HepG2 (cell line): ENCODE data around the gene SYT8. TPM values are rescaled to one million over a fixed set of nuclear protein-coding genes. Genes with fewer than 3 reads are reported as not detected.

Source experiments
- ARID5B ChIP-seq: IDR thresholded peaks from 2 replicates; pipeline ENCODE4 v1.4.0; 2020; ENCODE audit warnings: mild to moderate bottlenecking, missing genetic modification reagents
- ATF7-NPFF ChIP-seq: sonication (generic); formaldehyde crosslinking; IDR thresholded peaks from 2 replicates; pipeline ENCODE4 v1.8.1; 2023; ENCODE audit warnings: mild to moderate bottlenecking, low read depth, missing genetic modification reagents, moderate library complexity
- BATF2 ChIP-seq: sonication (generic); formaldehyde crosslinking; IDR thresholded peaks from 2 replicates; pipeline ENCODE4 v1.8.0; 2022; ENCODE audit warnings: mild to moderate bottlenecking, missing genetic modification reagents, moderate library complexity
- BCL6 ChIP-seq: IDR thresholded peaks from 2 replicates; pipeline ENCODE4 v1.6.1; 2016; ENCODE audit warnings: missing genetic modification reagents, missing compliant biosample characterization
- HNF1B ChIP-seq: sonication (generic); formaldehyde crosslinking; IDR thresholded peaks from 2 replicates; pipeline ENCODE4 v1.5.1; 2020; ENCODE audit warnings: mild to moderate bottlenecking, moderate library complexity, missing genetic modification reagents
- JUN ChIP-seq: sonication (generic); formaldehyde crosslinking; IDR thresholded peaks from 2 replicates; pipeline ENCODE4 v1.4.0; 2020; ENCODE audit warnings: mild to moderate bottlenecking, missing genetic modification reagents
- REPIN1 ChIP-seq: sonication (generic); formaldehyde crosslinking; IDR thresholded peaks from 2 replicates; pipeline ENCODE4 v1.8.0; 2022; ENCODE audit warnings: missing genetic modification reagents, low read depth, mild to moderate bottlenecking, borderline replicate concordance
- RXRB ChIP-seq: IDR thresholded peaks from 2 replicates; pipeline ENCODE4 v1.6.1; 2016; ENCODE audit warnings: borderline replicate concordance, missing genetic modification reagents, missing compliant biosample characterization
- TBP ChIP-seq: sonication (generic); formaldehyde crosslinking; IDR thresholded peaks from 2 replicates; pipeline ENCODE4 v1.5.0; 2020; ENCODE audit warnings: missing genetic modification reagents
- USF2 ChIP-seq, 2 experiments: sonication (generic) in 1 of 2; formaldehyde crosslinking in 1 of 2; IDR thresholded peaks; 2 replicates each; pipeline versions ENCODE4 v1.5.1 to v1.6.1; 2011 to 2020; ENCODE audit warnings: borderline replicate concordance in 1 of 2, low read depth in 1 of 2, low read length in 1 of 2, mild to moderate bottlenecking in 1 of 2, missing genetic modification reagents in 1 of 2, moderate library complexity in 1 of 2
- ZC3H13 ChIP-seq: sonication (generic); formaldehyde crosslinking; IDR thresholded peaks from 2 replicates; pipeline ENCODE4 v1.8.1; 2023; ENCODE audit warnings: mild to moderate bottlenecking, missing genetic modification reagents, moderate library complexity
- ZNF232 ChIP-seq: sonication (generic); formaldehyde crosslinking; IDR thresholded peaks from 2 replicates; pipeline ENCODE4 v1.4.0; 2020; ENCODE audit warnings: missing genetic modification reagents, borderline replicate concordance
- ZNF691 ChIP-seq: sonication (generic); formaldehyde crosslinking; IDR thresholded peaks from 2 replicates; pipeline ENCODE4 v1.4.0; 2020; ENCODE audit warnings: missing genetic modification reagents, low read depth, mild to moderate bottlenecking, borderline replicate concordance
- ZNF704 ChIP-seq: sonication (generic); formaldehyde crosslinking; IDR thresholded peaks from 2 replicates; pipeline ENCODE4 v1.8.1; 2023; ENCODE audit warnings: mild to moderate bottlenecking, inconsistent platforms, moderate library complexity, missing genetic modification reagents, borderline replicate concordance
- ZNF747 ChIP-seq: sonication (generic); formaldehyde crosslinking; IDR thresholded peaks from 2 replicates; pipeline ENCODE4 v1.8.1; 2023; ENCODE audit warnings: missing genetic modification reagents, mild to moderate bottlenecking, borderline replicate concordance
- ZNF782 ChIP-seq: sonication (generic); formaldehyde crosslinking; IDR thresholded peaks from 2 replicates; pipeline ENCODE4 v1.4.0; 2020; ENCODE audit warnings: missing genetic modification reagents, mild to moderate bottlenecking, borderline replicate concordance
- ZSCAN22 ChIP-seq: sonication (generic); formaldehyde crosslinking; IDR thresholded peaks from 2 replicates; pipeline ENCODE4 v1.4.0; 2020; ENCODE audit warnings: mild to moderate bottlenecking, missing genetic modification reagents
- polyA plus RNA-seq, 8 experiments: library from polyadenylated mRNA; depleted of rRNA in 3 of 8; stranded (reverse) in 7 of 8; unstranded in 1 of 8; fragments of >200 nt; fragmentation: Illumina TruSeq in 4 of 8; extraction: Trizol in 4 of 8; gene quantifications; 2 replicates each; pipeline versions ENCODE4 v1.2.1 to v1.2.3, GENCODE V29; 2011 to 2016; ENCODE audit warnings: low read depth in 4 of 8, missing spikeins in 1 of 8, mixed read lengths in 1 of 8; ENCODE audit not compliant: insufficient read depth in 1 of 8
- total RNA-seq, 5 experiments: library from RNA; depleted of rRNA; stranded (reverse); fragments of >200 nt; fragmentation: Illumina TruSeq; extraction: Trizol; gene quantifications; 2 replicates each; pipeline ENCODE4 v1.2.3, GENCODE V29; 2016; ENCODE audit warnings: low read depth in 1 of 5

The SYT8 gene
- total and polyA plus RNA-seq, 2 of the 13 experiments (the other 11 are each of a cell fraction or from before 2014, with no cell fraction given), result 0.60 to 2.3 TPM

GRCh38 chr11:1832211-1832919 is 2.4 kb upstream of the SYT8 start (continued):
- TF ChIP-seq RXRB (CRISPR knock-in tag), result peak; percentile 50; the same call in 1 of the 2 replicates
- no peak for TF ChIP-seq TBP (CRISPR knock-in tag)
- TF ChIP-seq HNF1B (CRISPR knock-in tag), result 0 out of 2 replicates have a peak, but pooled peaks have one; percentile 17
- TF ChIP-seq ZNF782, result no peak
- no peak for TF ChIP-seq ZC3H13
- TF ChIP-seq ZNF704 (CRISPR knock-in tag), result no peak
- no peak for TF ChIP-seq JUN (CRISPR knock-in tag)
- no peak for TF ChIP-seq REPIN1 (CRISPR knock-in tag)
- TF ChIP-seq ATF7-NPFF (CRISPR knock-in tag), result 0 out of 2 replicates have a peak, but pooled peaks have one; percentile 19
- TF ChIP-seq BCL6 (CRISPR knock-in tag), result 0 out of 2 replicates have a peak, but pooled peaks have one; percentile 5
- no peak for TF ChIP-seq BATF2 (CRISPR knock-in tag)
- TF ChIP-seq USF2 (IDR thresholded peaks at IDR 0.05; ENCODE audit: low read depth, low read length), result no peak
- no peak for TF ChIP-seq USF2 (CRISPR knock-in tag; IDR thresholded peaks at IDR 0.05; ENCODE audit: borderline replicate concordance)
- no peak for TF ChIP-seq ZNF232
- TF ChIP-seq ARID5B (CRISPR knock-in tag), result 0 out of 2 replicates have a peak, but pooled peaks have one; percentile 14
- TF ChIP-seq ZNF747 (CRISPR knock-in tag), result no peak
- no peak for TF ChIP-seq ZSCAN22 (CRISPR knock-in tag)
- no peak for TF ChIP-seq ZNF691 (CRISPR knock-in tag)
